GM21717 (cell line): ENCODE data around the gene TOR1B.

ENCODE experiments used
- ATAC-seq: cut with Tn5 transposase; IDR thresholded peaks from one replicate; pipeline ENCODE4 v1.9.1; 2021; ENCODE audit warnings: mild to moderate bottlenecking, moderate library complexity; ENCODE audit not compliant: unreplicated experiment

TOR1B gene

DNA sequence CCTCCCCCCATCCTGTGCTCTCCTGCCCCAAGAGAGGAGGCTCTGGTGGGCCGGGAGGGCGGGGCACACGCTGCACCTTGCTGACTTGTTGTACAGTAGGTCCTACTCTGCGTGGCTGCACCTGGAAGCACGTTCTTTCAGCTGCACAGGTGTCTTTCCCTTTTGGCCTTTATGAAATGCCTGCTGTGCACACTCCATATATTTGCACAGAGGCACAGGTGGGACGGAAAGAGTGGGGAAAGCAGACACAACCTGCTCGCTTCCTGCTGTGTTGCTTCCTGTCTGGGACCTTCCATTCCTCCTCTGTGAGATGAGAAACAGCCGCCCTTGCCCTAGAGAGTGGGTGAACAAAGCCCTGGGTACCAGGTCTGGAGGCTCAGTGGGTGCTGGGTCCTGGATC lies 37.0 kb downstream of the TOR1B start:
- ATAC-seq: no peak

DNA sequence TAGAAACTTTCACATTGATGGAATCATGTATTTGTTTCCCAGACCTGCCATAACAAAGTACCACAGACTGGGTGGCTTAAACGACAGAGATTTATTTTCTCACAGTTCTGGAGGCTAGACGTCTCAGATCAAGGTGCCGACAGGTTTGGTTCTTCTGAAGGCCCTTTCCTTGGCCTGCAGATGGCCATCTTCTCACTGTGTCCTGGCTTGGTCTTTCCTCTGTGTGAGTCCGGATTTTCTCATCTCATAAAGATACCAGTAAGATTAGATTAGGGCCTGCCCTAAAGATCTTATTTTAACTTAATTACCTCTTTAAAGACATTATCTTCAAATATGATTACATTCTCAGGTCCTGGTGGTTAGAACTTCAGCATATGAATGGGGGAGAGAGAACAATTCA lies 38.1 kb downstream of the TOR1B start:
- no peak for ATAC-seq

DNA sequence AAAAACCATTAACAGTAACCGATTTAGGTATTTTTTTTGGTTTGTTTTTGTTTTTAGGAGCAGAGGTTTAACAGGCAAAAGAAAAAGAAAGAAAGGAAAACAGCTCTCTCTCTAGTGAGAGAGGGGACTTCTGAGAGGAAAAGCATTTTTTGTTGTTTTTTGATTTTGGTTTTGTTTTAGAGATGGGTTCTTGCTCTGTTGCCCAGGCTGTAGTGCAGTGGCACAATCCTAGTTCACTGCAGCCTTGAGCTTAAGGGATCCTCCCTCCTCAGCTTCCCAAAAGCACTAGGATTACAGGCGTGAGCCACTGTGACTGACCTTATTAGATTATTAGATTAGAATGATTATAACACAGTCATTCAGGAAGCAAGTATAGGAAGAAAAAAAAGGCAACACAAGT lies 42.4 kb downstream of the TOR1B start:
- ATAC-seq: no peak

DNA sequence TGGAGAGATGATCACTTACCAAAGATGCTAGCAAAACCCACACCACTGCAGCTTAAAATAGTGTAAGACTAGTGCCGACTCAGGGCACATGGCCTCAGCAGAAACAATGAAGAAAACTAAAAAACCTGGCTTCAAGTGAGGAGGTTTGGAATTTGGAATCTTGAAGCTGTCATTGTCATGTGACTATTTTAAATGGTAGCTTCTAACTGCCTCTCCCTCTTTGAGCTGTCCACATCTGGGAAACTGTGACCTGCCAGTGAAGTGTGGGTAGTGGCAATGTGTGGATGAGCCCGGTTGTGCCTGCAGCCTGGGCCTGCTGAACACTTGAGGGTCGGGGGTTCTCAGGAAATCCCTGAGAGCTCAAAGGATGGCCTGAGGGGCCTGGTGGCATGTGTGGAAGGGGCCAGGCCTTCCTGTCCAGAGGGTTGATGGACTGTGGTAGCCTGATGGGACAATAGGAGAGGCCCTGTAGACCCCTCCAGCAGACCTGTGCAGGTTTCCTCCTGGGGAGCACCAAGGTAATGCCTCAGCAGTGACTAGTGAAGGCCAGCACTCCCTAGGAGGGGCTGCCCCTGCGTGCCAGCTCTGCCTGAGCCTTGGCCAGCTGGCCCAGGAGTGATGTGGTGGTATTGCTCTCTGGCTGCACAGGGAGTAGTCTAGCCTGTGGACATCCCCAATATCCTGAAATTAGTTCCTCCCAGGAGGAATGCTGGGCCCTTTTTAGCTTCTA lies 45.9 kb downstream of the TOR1B start:
- ATAC-seq: no peak

DNA sequence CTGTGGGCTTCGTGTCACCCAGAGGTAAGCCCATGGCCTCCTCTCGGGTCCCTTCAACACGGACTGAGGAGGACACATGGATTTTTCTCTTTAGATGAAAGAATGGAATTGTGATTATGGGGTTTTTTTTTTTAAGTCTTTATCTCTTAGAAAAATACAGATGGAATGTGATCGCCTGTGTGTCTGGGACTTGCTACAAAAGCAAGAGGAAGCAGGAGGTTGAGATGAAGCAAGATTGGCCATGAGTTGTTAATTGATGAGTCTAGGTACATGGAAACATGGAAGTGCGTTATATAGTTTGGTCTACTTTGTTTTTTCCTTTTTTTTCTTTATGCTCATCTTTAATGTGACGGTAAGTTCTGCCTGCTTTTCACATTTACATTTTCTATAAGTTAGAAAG lies 46.9 kb downstream of the TOR1B start:
- no peak for ATAC-seq

DNA sequence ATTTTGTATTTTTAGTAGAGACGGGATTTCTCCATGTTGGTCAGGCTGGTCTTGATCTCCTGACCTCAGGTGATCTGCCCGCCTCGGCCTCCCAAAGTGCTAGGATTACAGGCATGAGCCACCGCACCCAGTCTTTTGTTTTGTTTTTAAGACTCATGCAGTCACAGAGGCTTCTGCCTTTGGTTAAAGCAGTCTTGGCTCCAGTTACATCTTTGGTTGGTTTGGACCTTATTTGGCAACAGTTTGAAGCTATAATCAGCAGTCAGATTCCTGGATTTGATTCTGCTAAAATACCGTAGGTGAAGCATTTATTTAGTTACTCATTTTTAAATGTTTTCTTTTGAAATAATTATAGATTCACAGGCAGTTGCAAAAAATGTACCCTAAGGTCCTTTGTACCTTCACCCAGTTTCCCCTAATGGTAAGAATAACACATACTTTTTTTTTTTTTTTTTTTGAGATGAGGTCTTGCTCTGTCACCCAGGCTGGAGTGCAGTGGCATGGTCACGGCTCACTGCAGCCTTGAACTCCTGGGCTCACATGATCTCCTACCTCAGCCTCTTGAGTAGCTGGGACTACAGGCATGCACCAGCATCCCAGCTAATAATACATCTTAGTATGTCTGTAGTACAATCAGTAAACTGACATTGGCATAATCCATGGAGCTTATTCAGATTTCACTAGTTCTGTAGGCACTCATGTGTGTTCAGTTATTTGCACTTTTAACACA lies 48.0 kb downstream of the TOR1B start:
- ATAC-seq: no peak

DNA sequence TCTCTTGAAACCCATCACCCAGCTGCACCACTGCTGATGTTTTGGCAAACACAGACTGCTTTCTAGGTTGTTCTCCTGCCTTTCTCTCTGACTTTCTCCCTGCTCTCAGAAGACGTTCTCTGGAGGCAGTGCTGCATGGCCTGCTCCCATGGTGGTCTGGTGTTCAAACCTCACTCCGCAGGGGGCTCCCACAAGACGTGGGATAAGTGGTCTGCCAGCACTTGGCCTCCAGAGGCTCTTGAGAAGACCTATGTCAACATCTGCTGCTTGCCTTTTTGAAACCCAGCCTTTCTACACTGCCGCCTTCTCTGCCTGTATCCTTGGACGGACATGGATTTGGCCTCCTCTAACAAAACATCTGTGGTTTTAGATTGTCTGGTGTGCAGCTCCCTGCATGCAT lies 48.8 kb downstream of the TOR1B start:
- ATAC-seq: no peak

DNA sequence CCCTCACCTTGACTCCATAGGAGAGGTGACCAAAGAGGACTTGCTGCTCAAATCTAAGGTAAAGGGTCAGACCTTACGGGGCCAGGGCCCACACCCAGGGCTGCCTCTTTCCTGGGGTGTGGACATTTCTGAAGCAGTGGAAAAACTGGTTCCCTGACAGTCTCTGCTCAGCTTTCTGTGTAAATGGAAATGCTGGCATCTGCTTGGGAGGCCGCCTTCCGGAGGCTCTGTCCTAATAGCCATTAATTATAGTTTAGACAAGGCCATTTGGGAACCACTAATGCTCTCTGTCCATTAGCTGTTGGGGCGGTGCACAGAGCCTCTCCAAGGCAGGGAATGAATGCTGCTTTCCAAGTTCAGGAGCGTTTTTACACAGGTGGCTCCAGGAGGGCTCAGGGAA lies 49.6 kb downstream of the TOR1B start:
- ATAC-seq: no peak

DNA sequence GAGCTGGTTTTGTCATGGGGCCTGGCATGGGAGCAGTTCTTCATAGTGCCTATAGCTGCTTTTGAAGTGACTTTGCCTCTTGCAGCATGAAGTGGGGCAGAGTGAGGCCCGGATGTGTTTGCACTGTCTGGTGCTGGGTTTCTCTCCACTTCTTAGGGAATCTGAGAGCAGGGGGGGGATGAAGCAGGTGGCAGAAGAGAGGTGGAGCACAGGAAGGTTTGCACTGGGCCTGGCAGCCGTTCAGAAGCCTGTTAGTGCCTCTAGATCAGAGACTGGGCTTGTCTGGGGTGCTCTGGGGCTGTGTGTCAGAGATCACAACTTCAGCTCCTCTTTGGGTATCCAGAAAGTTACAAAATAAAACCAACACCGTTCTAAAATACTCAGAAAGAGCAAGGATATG lies 50.6 kb downstream of the TOR1B start:
- no peak for ATAC-seq

DNA sequence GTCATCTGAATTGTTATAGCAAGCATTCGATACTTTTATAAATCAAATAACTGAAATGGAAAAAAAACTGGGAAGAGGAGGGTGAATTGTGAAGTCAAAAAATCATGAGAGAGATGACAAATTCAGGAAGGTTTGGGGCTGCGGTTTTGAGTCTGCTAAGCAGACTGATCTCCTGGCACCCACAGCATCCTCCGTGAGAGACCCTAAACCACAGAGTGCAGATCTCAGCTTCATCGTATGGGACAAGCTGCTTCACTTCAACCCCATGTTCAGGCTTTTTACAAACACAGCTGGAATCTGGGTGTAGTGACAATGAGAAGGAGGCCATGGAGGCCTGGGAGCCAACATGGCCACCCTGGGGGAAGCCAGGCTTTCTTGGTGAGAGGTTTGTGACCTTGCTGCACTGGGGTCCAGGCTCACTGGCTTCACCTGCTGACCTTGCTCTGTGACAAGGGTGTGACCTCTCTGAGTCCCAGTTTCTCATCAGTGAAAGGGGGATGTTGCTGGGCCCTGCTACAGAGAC lies 51.7 kb downstream of the TOR1B start:
- no peak for ATAC-seq

DNA sequence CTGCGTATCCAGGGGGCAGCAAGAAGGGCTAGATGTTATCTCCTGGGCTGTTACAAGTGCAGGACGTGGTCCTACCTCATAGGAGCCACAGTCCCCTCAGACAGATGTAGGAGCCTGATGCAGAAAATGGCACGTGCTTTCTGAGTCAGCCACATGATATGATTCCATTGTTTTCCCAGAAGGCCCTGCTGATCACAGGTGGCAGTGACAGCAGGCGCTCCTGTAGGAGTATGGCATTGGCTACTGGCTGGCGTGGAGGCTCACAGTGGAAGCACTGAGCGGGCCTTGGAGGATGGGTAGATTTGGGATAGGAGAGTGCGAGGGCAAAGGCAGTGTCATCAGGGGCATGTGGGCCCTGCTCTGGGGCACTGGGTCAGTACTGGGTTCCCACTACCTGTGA lies 54.2 kb downstream of the TOR1B start:
- ATAC-seq: no peak

DNA sequence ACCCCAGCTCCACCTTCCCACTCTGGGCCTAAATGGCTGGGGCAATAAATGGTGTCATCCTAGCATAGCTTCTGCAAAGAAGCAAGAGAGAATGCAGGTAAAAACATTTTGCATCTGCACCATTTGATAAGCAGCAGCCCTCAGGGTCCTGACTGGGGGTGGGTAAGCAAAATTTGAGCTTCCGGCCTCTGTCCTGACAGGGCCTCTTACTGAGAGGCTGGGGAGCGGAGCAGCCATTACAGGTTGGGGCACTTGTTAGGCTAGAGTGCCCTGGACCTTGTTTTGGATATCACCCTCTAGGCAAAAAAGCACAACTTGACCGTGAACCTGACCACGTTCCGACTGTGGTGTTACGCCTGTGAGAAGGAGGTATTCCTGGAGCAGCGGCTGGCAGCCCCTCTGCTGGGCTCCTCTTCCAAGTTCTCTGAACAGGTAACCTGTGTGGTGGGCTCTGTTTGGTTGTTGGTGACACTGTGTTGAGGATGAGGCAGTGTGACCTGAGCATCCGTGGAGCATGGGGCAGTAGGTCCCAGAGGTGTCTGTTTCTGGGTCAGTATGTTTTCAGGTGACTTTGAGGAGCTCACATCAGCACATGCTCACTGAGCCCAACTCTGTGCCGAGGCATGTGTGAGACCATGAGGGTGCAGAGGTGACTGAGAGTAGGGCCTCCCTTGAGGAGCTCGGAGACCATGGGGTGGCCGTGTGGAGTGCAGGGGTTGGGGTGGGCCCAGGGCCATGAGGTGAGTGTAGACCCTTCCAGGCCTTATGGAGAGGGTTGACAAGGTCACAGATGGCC lies 55.4 kb downstream of the TOR1B start:
- no peak for ATAC-seq
